ENCODE results near the gene KCNIP4.

- TF ChIP-seq, protein P1, sequence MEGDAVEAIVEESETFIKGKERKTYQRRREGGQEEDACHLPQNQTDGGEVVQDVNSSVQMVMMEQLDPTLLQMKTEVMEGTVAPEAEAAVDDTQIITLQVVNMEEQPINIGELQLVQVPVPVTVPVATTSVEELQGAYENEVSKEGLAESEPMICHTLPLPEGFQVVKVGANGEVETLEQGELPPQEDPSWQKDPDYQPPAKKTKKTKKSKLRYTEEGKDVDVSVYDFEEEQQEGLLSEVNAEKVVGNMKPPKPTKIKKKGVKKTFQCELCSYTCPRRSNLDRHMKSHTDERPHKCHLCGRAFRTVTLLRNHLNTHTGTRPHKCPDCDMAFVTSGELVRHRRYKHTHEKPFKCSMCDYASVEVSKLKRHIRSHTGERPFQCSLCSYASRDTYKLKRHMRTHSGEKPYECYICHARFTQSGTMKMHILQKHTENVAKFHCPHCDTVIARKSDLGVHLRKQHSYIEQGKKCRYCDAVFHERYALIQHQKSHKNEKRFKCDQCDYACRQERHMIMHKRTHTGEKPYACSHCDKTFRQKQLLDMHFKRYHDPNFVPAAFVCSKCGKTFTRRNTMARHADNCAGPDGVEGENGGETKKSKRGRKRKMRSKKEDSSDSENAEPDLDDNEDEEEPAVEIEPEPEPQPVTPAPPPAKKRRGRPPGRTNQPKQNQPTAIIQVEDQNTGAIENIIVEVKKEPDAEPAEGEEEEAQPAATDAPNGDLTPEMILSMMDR (IDR thresholded peaks at IDR 0.05; ENCODE audit: poor library complexity), result no peak
- TF ChIP-seq EZH2 (IDR thresholded peaks at IDR 0.05; ENCODE audit: borderline replicate concordance), result no peak
- no peak for TF ChIP-seq EZH2phosphoT487 (IDR thresholded peaks at IDR 0.05; ENCODE audit: low read depth, severe bottlenecking, unreplicated experiment)
Observed at GRCh38 chr4:21118301-21118700, 830.3 kb downstream of the KCNIP4 start.

All from hepatocyte (in vitro differentiated cells).